Glutamatergic neuron (in vitro differentiated cells): ENCODE measurements around the gene SCO2. TPM values are rescaled to one million over a fixed set of nuclear protein-coding genes. Genes with fewer than 3 reads are reported as not detected.
A peak's percentile ranks its signal among the peaks of the same experiment; 100 is the strongest.

Experiments
- DNase-seq: peaks from one replicate; pipeline ENCODE4 v3.0.0; 2022
- H3K27ac Mint-ChIP-seq: one replicate; pipeline ENCODE4 v1.8.0; 2020; ENCODE audit warnings: mild to moderate bottlenecking, mixed read lengths, inconsistent platforms; ENCODE audit not compliant: unreplicated experiment
- H3K27me3 Mint-ChIP-seq: one replicate; pipeline ENCODE4 v1.8.0; 2020; ENCODE audit warnings: mild to moderate bottlenecking, moderate library complexity, mixed read lengths, inconsistent platforms; ENCODE audit not compliant: unreplicated experiment
- H3K36me3 Mint-ChIP-seq: one replicate; pipeline ENCODE4 v1.8.0; 2020; ENCODE audit warnings: mild to moderate bottlenecking, mixed read lengths, inconsistent platforms; ENCODE audit not compliant: unreplicated experiment
- H3K4me1 Mint-ChIP-seq: one replicate; pipeline ENCODE4 v1.8.0; 2020; ENCODE audit warnings: mild to moderate bottlenecking, low read depth, mixed read lengths, inconsistent platforms; ENCODE audit not compliant: unreplicated experiment
- H3K4me3 Mint-ChIP-seq: one replicate; pipeline ENCODE4 v1.8.0; 2020; ENCODE audit warnings: mild to moderate bottlenecking, mixed read lengths, inconsistent platforms; ENCODE audit not compliant: unreplicated experiment
- H3K9me3 Mint-ChIP-seq: one replicate; pipeline ENCODE4 v1.8.0; 2020; ENCODE audit warnings: mild to moderate bottlenecking, moderate library complexity, mixed read lengths, inconsistent platforms; ENCODE audit not compliant: unreplicated experiment
- total RNA-seq: library from RNA; stranded (reverse); fragmentation: NEBNext Ultra II Directional; extraction: Animal tissue kit (Norgen Biotek cat#: 25700); gene quantifications from one replicate; pipeline ENCODE4 v1.2.1, GENCODE V29; 2021; ENCODE audit not compliant: unreplicated experiment
- TF ChIP-seq, protein P1 (sequence below): fragments of 200-600 bp; sonication (generic); IDR thresholded peaks from one replicate; pipeline ENCODE4 v1.5.0; 2021; ENCODE audit not compliant: partially characterized antibody, unreplicated experiment

SCO2 gene
- total RNA-seq, 1 donor from 2014 or later: 4.8 TPM

DNA sequence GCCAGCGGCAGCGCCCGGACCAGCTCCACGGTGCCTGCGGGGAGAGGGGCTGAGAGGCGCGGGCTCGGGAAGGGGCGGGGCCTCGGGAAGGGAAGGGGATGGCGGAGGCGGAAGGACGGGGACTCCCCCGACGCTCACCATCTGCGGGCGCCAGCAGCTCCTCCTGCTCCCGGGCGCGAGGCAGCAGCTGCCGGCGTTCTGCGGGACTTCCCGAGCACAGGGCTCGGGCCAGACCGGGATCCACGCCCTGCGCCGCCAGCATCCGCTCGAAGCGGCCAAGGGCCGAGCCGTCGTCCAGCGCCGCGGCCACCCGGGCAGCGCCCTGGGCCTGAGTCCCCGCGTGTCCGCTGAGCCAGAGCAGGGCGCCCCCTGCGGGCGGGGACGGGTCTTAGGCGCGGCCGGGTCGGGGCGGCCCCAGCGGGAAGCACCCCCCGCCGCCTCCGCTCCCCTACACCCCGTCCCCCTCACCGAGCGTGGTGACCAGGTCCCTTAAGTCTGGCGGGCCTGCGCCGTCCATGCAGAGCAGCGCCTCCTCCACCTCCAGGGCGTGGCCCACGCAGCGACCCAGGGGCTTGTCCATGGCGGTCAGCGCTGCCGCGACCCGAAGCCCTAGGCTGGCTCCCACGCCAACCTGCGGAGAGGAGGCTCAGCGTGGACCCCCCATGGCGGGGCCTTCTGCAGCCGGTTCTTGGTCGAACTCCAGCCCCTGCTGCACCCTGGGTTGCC lies 873 bp upstream of the SCO2 start:
- H3K27me3 Mint-ChIP-seq: peaks cover 20% of the 10 kb centered on the region
- H3K4me3 Mint-ChIP-seq: peak overlapping the region; percentile 78
- H3K36me3 Mint-ChIP-seq: peaks cover 5% of the 10 kb centered on the region
- TF ChIP-seq, protein P1, sequence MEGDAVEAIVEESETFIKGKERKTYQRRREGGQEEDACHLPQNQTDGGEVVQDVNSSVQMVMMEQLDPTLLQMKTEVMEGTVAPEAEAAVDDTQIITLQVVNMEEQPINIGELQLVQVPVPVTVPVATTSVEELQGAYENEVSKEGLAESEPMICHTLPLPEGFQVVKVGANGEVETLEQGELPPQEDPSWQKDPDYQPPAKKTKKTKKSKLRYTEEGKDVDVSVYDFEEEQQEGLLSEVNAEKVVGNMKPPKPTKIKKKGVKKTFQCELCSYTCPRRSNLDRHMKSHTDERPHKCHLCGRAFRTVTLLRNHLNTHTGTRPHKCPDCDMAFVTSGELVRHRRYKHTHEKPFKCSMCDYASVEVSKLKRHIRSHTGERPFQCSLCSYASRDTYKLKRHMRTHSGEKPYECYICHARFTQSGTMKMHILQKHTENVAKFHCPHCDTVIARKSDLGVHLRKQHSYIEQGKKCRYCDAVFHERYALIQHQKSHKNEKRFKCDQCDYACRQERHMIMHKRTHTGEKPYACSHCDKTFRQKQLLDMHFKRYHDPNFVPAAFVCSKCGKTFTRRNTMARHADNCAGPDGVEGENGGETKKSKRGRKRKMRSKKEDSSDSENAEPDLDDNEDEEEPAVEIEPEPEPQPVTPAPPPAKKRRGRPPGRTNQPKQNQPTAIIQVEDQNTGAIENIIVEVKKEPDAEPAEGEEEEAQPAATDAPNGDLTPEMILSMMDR: peak; percentile 84
- peaks cover 12% of the 10 kb centered on the region for H3K4me1 Mint-ChIP-seq
- DNase-seq: peak; percentile 91
- peak overlapping the region; percentile 77 for H3K27ac Mint-ChIP-seq
- H3K9me3 Mint-ChIP-seq: peaks cover 15% of the 10 kb centered on the region

DNA sequence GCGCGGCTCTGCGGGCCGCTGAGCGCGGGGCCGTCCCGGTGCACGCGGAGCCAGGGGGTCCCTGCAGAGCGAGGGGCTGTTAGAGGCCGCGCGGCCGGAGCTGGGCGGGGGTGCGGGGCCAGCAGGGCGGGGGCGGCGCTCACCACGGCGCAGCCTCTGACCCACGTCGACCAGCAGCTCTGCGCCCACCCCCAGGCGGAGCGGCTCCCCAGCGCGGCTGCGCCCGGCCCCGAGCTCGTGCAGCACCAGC lies 385 bp upstream of the SCO2 start:
- H3K4me3 Mint-ChIP-seq: no peak overlapping the region
- peaks cover 12% of the 10 kb centered on the region for H3K4me1 Mint-ChIP-seq
- H3K9me3 Mint-ChIP-seq: peaks cover 15% of the 10 kb centered on the region
- H3K27ac Mint-ChIP-seq: no peak overlapping the region
- DNase-seq: no peak
- peaks cover 20% of the 10 kb centered on the region for H3K27me3 Mint-ChIP-seq
- TF ChIP-seq, protein P1: no peak
- H3K36me3 Mint-ChIP-seq: peaks cover 5% of the 10 kb centered on the region

DNA sequence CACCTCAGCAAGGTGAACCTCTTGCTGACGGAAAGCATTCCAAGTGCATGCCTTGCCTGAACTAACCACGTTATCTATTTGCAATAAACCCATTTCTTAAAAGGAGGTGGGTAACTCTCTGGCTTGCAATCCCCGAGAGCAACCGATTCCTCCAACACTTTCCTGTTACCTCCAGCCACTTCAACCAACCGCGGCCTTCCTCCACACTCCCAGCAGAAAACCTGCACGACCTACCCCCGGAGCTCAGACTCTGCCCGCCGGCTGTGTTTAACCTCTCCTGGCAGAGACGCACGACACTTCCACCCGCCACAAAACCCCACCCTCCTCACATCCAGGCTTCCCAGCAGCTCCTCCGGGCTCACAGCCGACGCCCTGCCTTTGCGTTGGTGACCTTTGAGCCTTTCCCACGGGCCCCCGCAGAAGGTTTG lies 708 bp downstream of the SCO2 start:
- peak overlapping the region; percentile 97 for H3K4me3 Mint-ChIP-seq
- TF ChIP-seq, protein P1: no peak
- H3K36me3 Mint-ChIP-seq: peaks cover 5% of the 10 kb centered on the region
- peaks cover 15% of the 10 kb centered on the region for H3K9me3 Mint-ChIP-seq
- no peak for DNase-seq
- peak overlapping the region; percentile 93 for H3K27ac Mint-ChIP-seq
- peaks cover 12% of the 10 kb centered on the region for H3K4me1 Mint-ChIP-seq
- H3K27me3 Mint-ChIP-seq: peaks cover 20% of the 10 kb centered on the region

DNA sequence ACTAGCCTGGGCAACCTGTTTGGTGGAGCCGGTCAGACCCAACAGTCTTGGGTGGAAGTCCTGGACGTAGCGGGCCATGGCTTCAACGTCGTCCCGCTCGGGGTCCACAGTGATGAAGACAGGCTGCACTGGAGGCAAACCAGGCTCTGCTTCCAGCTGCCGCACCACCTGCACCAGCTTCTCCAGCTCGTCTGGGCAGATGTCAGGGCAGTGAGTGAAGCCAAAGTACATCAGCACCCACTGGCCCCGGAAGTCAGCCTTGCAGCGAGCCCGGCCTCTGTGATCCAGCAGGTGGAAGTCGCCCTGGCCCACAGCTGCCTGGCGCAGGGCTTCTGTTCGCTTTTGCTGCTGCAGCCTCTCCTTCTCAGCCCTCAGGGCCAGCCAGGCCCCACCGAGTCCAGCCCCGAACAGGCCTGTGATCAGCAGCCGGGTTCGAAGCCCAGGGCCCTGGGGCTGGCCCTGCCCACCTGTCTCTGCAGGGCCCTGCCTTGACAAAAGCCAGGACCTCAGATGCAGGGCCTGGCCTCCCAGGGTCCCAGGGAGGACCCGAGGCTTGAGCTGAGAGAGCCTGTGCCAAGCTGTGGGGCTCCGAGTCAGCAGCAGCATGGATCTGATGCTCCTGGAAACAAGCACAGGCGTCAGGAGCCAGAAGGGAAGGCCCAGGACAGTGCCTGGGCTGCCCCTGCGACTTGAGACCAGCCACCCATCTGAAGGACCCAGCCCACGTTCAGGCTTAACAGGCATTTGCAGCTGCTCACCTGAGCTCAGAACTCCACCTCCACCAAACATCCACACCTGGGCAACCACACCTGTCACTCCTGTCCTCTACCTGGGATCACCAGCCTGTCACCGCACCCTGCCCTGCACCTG lies 1.4 kb downstream of the SCO2 start:
- Mint-ChIP-seq H3K36me3 (peaks cover 5% of the 10 kb centered on the region), H3K4me3 (peak overlapping the region; percentile 97), H3K4me1 (peaks cover 11% of the 10 kb centered on the region), H3K9me3 (peaks cover 15% of the 10 kb centered on the region), H3K27me3 (peaks cover 23% of the 10 kb centered on the region), H3K27ac (peak overlapping the region; percentile 93)
- DNase-seq: no peak
- TF ChIP-seq, protein P1: no peak

- Mint-ChIP-seq H3K27ac (no peak overlapping the region), H3K9me3 (peaks cover 13% of the 10 kb centered on the region), H3K36me3 (peaks cover 5% of the 10 kb centered on the region), H3K27me3 (peaks cover 21% of the 10 kb centered on the region), H3K4me3 (no peak overlapping the region), H3K4me1 (peaks cover 11% of the 10 kb centered on the region)
- TF ChIP-seq, protein P1: no peak
- no peak for DNase-seq
Measured at GRCh38 chr22:50523458-50523805, 2.0 kb downstream of the SCO2 start.
